K562 (cell line): Measurements from ENCODE around the gene KLRC4. TPM values are rescaled to one million over a fixed set of nuclear protein-coding genes. Genes with fewer than 3 reads are reported as not detected.

Experiments used
- ATAC-seq: fragments of 200-7000 bp; cut with Tn5 transposase; 3 replicates; pipeline ENCODE4 v1.9.1; 2020; ENCODE audit warnings: moderate library complexity
- BruUV-seq: library from RNA; stranded (reverse); fragments of 400-500 nt; replicated peaks from 2 replicates; lab custom pipeline; 2021; lab: Mats Ljungman, UMichigan
- CTCF ChIA-PET: fragments of 300-600 bp; formaldehyde crosslinking; extraction: SDS; loops from one replicate; lab custom pipeline; 2021; ENCODE audit warnings: low intra/inter-chr PET ratio; lab: Yijun Ruan, JAX
- POLR2A ChIA-PET: fragments of 300-600, 350-650 bp; sonication (Branson Sonifier 250); formaldehyde crosslinking; extraction: SDS; loops from one replicate; lab custom pipeline; 2021; ENCODE audit warnings: antibody characterized with exemption, inconsistent platforms; lab: Yijun Ruan, JAX
- DNase-seq, 4 experiments: peaks; one replicate each; pipeline versions ENCODE4 v3.0.0 to v3.0.0-alpha.2; 2011 to 2018; ENCODE audit warnings: low spot score in 3 of 4, mixed read lengths in 3 of 4; ENCODE audit errors: extremely low read depth in 1 of 4
- FAIRE-seq: peaks from 2 replicates; lab custom pipeline; 2011; peaks lifted over from hg19 to GRCh38; lab: Jason Lieb, UNC
- H2AFZ ChIP-seq: 2 replicates; pipeline ENCODE4 v1.6.0; 2011; ENCODE audit warnings: low read depth, low read length, control low read depth, inconsistent platforms
- H3K27ac ChIP-seq: fragments of 200-600 bp; 3 replicates; pipeline ENCODE4 v1.8.0; 2011; ENCODE audit warnings: low read depth, mild to moderate bottlenecking, control low read depth, inconsistent platforms, low read length, moderate library complexity, mixed read lengths; ENCODE audit errors: extremely low read depth
- H3K27me3 ChIP-seq, 2 experiments: fragments of 300-600 bp in 1 of 2; 2 replicates in 1 of 2; 3 replicates in 1 of 2; pipeline versions ENCODE4 v1.6.0 to v1.8.0; 2011; ENCODE audit warnings: inconsistent platforms in 2 of 2, low read length in 2 of 2, mild to moderate bottlenecking in 1 of 2, mixed read lengths in 1 of 2, moderate library complexity in 1 of 2; ENCODE audit not compliant: control insufficient read depth in 2 of 2, insufficient read depth in 2 of 2
- H3K36me3 ChIP-seq: fragments of 300-600 bp; 3 replicates; pipeline ENCODE4 v1.8.0; 2011; ENCODE audit warnings: mild to moderate bottlenecking, low read length, inconsistent platforms; ENCODE audit not compliant: control insufficient read depth, insufficient read depth
- H3K4me1 ChIP-seq, 2 experiments: fragments of 200-600 bp in 1 of 2; replicated peaks in 1 of 2; 2 replicates in 1 of 2; 3 replicates in 1 of 2; pipeline versions ENCODE4 v1.5.1 to v1.8.0; 2011; ENCODE audit warnings: inconsistent platforms in 2 of 2, low read length in 2 of 2, mild to moderate bottlenecking in 1 of 2, mixed read lengths in 1 of 2, moderate library complexity in 1 of 2; ENCODE audit not compliant: control insufficient read depth in 2 of 2, insufficient read depth in 2 of 2
- H3K4me2 ChIP-seq: 2 replicates; pipeline ENCODE4 v1.6.1; 2011; ENCODE audit warnings: low read length, control low read depth, inconsistent platforms, mixed read lengths; ENCODE audit not compliant: insufficient read depth
- H3K4me3 ChIP-seq: fragments of 200-600 bp; sonication (generic), shearing (Covaris generic); 2 replicates; pipeline ENCODE4 v1.5.1; 2016; ENCODE audit warnings: control low read depth, inconsistent platforms
- H3K79me2 ChIP-seq: fragments of 200-600 bp; 3 replicates; pipeline ENCODE4 v1.8.0; 2011; ENCODE audit warnings: low read length, inconsistent platforms; ENCODE audit not compliant: control insufficient read depth, insufficient read depth
- H3K9ac ChIP-seq, 2 experiments: 2 replicates each; pipeline versions ENCODE4 v1.6.0 to v1.6.1; 2011; ENCODE audit warnings: low read depth in 2 of 2, low read length in 2 of 2, control low read depth in 1 of 2, inconsistent platforms in 1 of 2, mild to moderate bottlenecking in 1 of 2, mixed read lengths in 1 of 2; ENCODE audit not compliant: insufficient read depth in 1 of 2
- H3K9me1 ChIP-seq: one replicate; pipeline ENCODE4 v1.6.0; 2011; ENCODE audit warnings: inconsistent platforms, mild to moderate bottlenecking, low read length, moderate library complexity; ENCODE audit not compliant: control insufficient read depth, insufficient read depth
- H3K9me3 ChIP-seq: replicated peaks from 2 replicates; pipeline ENCODE4 v1.5.1; 2011; ENCODE audit warnings: low read depth, low read length, inconsistent platforms; ENCODE audit not compliant: control insufficient read depth, insufficient read depth
- H4K20me1 ChIP-seq: replicated peaks from 2 replicates; pipeline ENCODE4 v1.6.1; 2011; ENCODE audit warnings: low read length, inconsistent platforms, mixed read lengths; ENCODE audit not compliant: control insufficient read depth, insufficient read depth
- ETV5 ChIP-seq: sonication (generic); formaldehyde crosslinking; IDR thresholded peaks from 2 replicates; pipeline ENCODE4 v1.4.0; 2020; ENCODE audit warnings: low read depth, mild to moderate bottlenecking, missing genetic modification reagents
- FOXA3 ChIP-seq, 2 experiments: fragments of 450-650 bp in 1 of 2; sonication (generic) in 1 of 2; formaldehyde crosslinking; IDR thresholded peaks in 1 of 2; conservative IDR thresholded peaks in 1 of 2; 2 replicates each; pipeline versions ENCODE4 v1.4.0 to v1.8.0; 2020 to 2022; ENCODE audit warnings: mild to moderate bottlenecking in 2 of 2, missing genetic modification reagents in 1 of 2
- HDAC8 ChIP-seq: fragments of 450-650 bp; IDR thresholded peaks from 2 replicates; pipeline ENCODE4 v1.6.1; 2016; ENCODE audit warnings: mild to moderate bottlenecking, missing genetic modification characterization, moderate library complexity, missing compliant biosample characterization
- ILF3 ChIP-seq: fragments of 450-650 bp; IDR thresholded peaks from 2 replicates; pipeline ENCODE4 v1.6.1; 2018; ENCODE audit warnings: antibody characterized with exemption, mild to moderate bottlenecking, moderate library complexity, borderline replicate concordance
- JUND ChIP-seq, 2 experiments: IDR thresholded peaks; 2 replicates in 1 of 2; 3 replicates in 1 of 2; pipeline ENCODE4 v1.6.1; 2011; ENCODE audit warnings: borderline replicate concordance in 2 of 2, low read depth in 2 of 2, low read length in 2 of 2, improper control_type of control experiment in 1 of 2, missing biosample characterization in 1 of 2, missing genetic modification characterization in 1 of 2, missing genetic modification reagents in 1 of 2
- SMARCA4 ChIP-seq: fragments of 450-650 bp; IDR thresholded peaks from 2 replicates; pipeline ENCODE4 v1.6.1; 2016
- ZNF398 ChIP-seq: fragments of 250-450 bp; sonication (Bioruptor Pico); IDR thresholded peaks from 2 replicates; pipeline ENCODE4 v1.8.0; 2021; ENCODE audit warnings: moderate library complexity, mild to moderate bottlenecking, inconsistent platforms
- WGBS: fragments of 100-300 bp; shearing (Covaris generic); methylation state at CpG from one replicate; pipeline ENCODE4 v1.1.6; 2016; ENCODE audit warnings: low coverage, mixed read lengths; ENCODE audit not compliant: insufficient coverage; ENCODE audit errors: missing lambda C conversion rate; 5-methylcytosine and 5-hydroxymethylcytosine counted together
- in situ Hi-C: fragments of 300-500 bp; cut with MboI; formaldehyde crosslinking; loops from 4 replicates; pipeline ENCODE4 v1.15.0; 2018; ENCODE audit warnings: inconsistent platforms, mixed read lengths
- intact Hi-C: fragments of 100-400 bp; cut with micrococcal nuclease; formaldehyde crosslinking; loops from 2 replicates; pipeline ENCODE4 v1.14.2; 2022
- polyA plus RNA-seq, 8 experiments: library from polyadenylated mRNA; depleted of rRNA in 4 of 8; stranded (reverse) in 5 of 8; unstranded in 3 of 8; fragments of >200 nt; fragmentation: Nextera tagmentation in 2 of 8; fragmentation: Illumina TruSeq in 1 of 8; extraction: Ambion mirVana in 2 of 8; extraction: Trizol in 1 of 8; gene quantifications; 2 replicates each; pipeline versions ENCODE4 v1.2.1 to v1.2.3, GENCODE V29; 2011 to 2014; ENCODE audit warnings: inconsistent platforms in 1 of 8, missing spikeins in 1 of 8
- total RNA-seq, 7 experiments: library from RNA; depleted of rRNA in 6 of 7; stranded (reverse); fragments of >200 nt in 6 of 7; fragmentation: Illumina TruSeq in 2 of 7; extraction: Trizol in 2 of 7; gene quantifications; 2 replicates each; pipeline versions ENCODE4 v1.2.1 to v1.2.3, GENCODE V29; 2011 to 2021; ENCODE audit warnings: low replicate concordance in 1 of 7
- TF ChIP-seq, protein P1 (sequence below): fragments of 250-450 bp; sonication (Bioruptor Pico); IDR thresholded peaks from 2 replicates; pipeline ENCODE4 v1.4.0; 2020; ENCODE audit warnings: mild to moderate bottlenecking, moderate library complexity, borderline replicate concordance

The KLRC4 gene
- total and polyA plus RNA-seq, 9 of the 15 experiments (the other 6 are each of a cell fraction or from before 2014, with no cell fraction given), result 0.17 TPM; not detected in 8

- intact Hi-C loops, result no loop called here
- Histone ChIP-seq H3K4me1 (no peaks in the 10 kb centered on the region), H3K9ac (no peak overlapping the region), H3K27ac (no peak overlapping the region), H4K20me1 (no peaks in the 10 kb centered on the region), H2AFZ (no peak overlapping the region)
- no peak for ATAC-seq
- no peak for FAIRE-seq
- WGBS, result 52% methylated on average over 5 of the region's 5 CpGs
- POLR2A ChIA-PET, result no interaction called here
- no TSS peak for BruUV-seq
- TF ChIP-seq SMARCA4 (no peak), ILF3 (no peak), FOXA3 (CRISPR knock-in tag; conservative IDR thresholded peaks at IDR 0.05 in 1 of 2, IDR thresholded peaks at IDR 0.05 in 1 of 2) (no peak), ETV5 (CRISPR knock-in tag) (no peak), ZNF398 (CRISPR knock-in tag) (no peak), JUND (IDR thresholded peaks at IDR 0.05; ENCODE audit: borderline replicate concordance, low read depth, low read length) (no peak), JUND (tag; IDR thresholded peaks at IDR 0.05; ENCODE audit: borderline replicate concordance, low read depth, low read length) (no peak), HDAC8 (tag) (no peak)
- TF ChIP-seq, protein P1, sequence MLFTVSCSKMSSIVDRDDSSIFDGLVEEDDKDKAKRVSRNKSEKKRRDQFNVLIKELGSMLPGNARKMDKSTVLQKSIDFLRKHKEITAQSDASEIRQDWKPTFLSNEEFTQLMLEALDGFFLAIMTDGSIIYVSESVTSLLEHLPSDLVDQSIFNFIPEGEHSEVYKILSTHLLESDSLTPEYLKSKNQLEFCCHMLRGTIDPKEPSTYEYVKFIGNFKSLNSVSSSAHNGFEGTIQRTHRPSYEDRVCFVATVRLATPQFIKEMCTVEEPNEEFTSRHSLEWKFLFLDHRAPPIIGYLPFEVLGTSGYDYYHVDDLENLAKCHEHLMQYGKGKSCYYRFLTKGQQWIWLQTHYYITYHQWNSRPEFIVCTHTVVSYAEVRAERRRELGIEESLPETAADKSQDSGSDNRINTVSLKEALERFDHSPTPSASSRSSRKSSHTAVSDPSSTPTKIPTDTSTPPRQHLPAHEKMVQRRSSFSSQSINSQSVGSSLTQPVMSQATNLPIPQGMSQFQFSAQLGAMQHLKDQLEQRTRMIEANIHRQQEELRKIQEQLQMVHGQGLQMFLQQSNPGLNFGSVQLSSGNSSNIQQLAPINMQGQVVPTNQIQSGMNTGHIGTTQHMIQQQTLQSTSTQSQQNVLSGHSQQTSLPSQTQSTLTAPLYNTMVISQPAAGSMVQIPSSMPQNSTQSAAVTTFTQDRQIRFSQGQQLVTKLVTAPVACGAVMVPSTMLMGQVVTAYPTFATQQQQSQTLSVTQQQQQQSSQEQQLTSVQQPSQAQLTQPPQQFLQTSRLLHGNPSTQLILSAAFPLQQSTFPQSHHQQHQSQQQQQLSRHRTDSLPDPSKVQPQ (CRISPR knock-in tag), result no peak
- TF ChIP-seq, all 486 proteins: peak for 0
- Histone ChIP-seq H3K9me3 (no peaks in the 10 kb centered on the region), H3K79me2 (no peaks in the 10 kb centered on the region), H3K9me1 (no peaks in the 10 kb centered on the region), H3K27me3 (no peaks in the 10 kb centered on the region), H3K36me3 (no peaks in the 10 kb centered on the region), H3K4me2 (no peak overlapping the region), H3K4me3 (no peak overlapping the region)
- no peak for DNase-seq
- CTCF ChIA-PET, result no interaction called here
- in situ Hi-C loops, result loop anchor here (5.0 kb wide), 1 partner anchor 52 kb away; no protein-coding TSS in a partner anchor
Measured at GRCh38 chr12:10405294-10405693, 4.3 kb downstream of the KLRC4 start.
